ENCODE results near the gene ARHGAP40.

The ARHGAP40 gene

GRCh38 chr20:38617011-38617829 lies 15.6 kb downstream of the ARHGAP40 start:
- no peak for DNase-seq (ENCODE audit: low read depth in 2 of 2)

GRCh38 chr20:38617830-38618196 lies 16.2 kb downstream of the ARHGAP40 start:
- DNase-seq (ENCODE audit: low read depth in 2 of 2), result no peak

- no peak for DNase-seq (ENCODE audit: low read depth in 2 of 2)
Observed at GRCh38 chr20:38620441-38620840, 18.8 kb downstream of the ARHGAP40 start.

- no peak for DNase-seq (ENCODE audit: low read depth in 2 of 2)
Observed at GRCh38 chr20:38623061-38623460, 21.5 kb downstream of the ARHGAP40 start.

GRCh38 chr20:38624084-38624483 lies 22.5 kb downstream of the ARHGAP40 start:
- no peak for DNase-seq (ENCODE audit: low read depth in 2 of 2)

GRCh38 chr20:38625896-38626295 lies 24.3 kb downstream of the ARHGAP40 start:
- no peak for DNase-seq (ENCODE audit: low read depth in 2 of 2)

GRCh38 chr20:38626921-38627659 lies 25.5 kb downstream of the ARHGAP40 start:
- no peak for DNase-seq (ENCODE audit: low read depth in 2 of 2)

- DNase-seq (ENCODE audit: low read depth in 2 of 2), result no peak
Observed at GRCh38 chr20:38628580-38629470, 27.2 kb downstream of the ARHGAP40 start.

- DNase-seq (ENCODE audit: low read depth in 2 of 2), result no peak
Observed at GRCh38 chr20:38629979-38630378, 28.4 kb downstream of the ARHGAP40 start.

GRCh38 chr20:38630727-38631126 lies 29.1 kb downstream of the ARHGAP40 start:
- DNase-seq (ENCODE audit: low read depth in 2 of 2), result no peak

- no peak for DNase-seq (ENCODE audit: low read depth in 2 of 2)
Observed at GRCh38 chr20:38631155-38632022, 29.8 kb downstream of the ARHGAP40 start.

GRCh38 chr20:38633577-38634093 lies 32.0 kb downstream of the ARHGAP40 start:
- DNase-seq (ENCODE audit: low read depth in 2 of 2), result peak in 1 of 2 donors; percentile 22

- no peak for DNase-seq (ENCODE audit: low read depth in 2 of 2)
Observed at GRCh38 chr20:38635721-38636288, 34.2 kb downstream of the ARHGAP40 start.

GRCh38 chr20:38640521-38640920 lies 38.9 kb downstream of the ARHGAP40 start:
- no peak for DNase-seq (ENCODE audit: low read depth in 2 of 2)

- no peak for DNase-seq (ENCODE audit: low read depth in 2 of 2)
Observed at GRCh38 chr20:38642498-38642897, 40.9 kb downstream of the ARHGAP40 start.

- DNase-seq (ENCODE audit: low read depth in 2 of 2), result no peak
Observed at GRCh38 chr20:38644588-38645260, 43.1 kb downstream of the ARHGAP40 start.

- DNase-seq (ENCODE audit: low read depth in 2 of 2), result no peak
Observed at GRCh38 chr20:38645351-38645750, 43.7 kb downstream of the ARHGAP40 start.

- peak; percentile 70 to 73 for DNase-seq (ENCODE audit: low read depth in 2 of 2)
Observed at GRCh38 chr20:38645980-38646858, 44.6 kb downstream of the ARHGAP40 start.
